Neural progenitor cell (in vitro differentiated cells): Measurements from ENCODE around the gene SUOX. TPM values are rescaled to one million over a fixed set of nuclear protein-coding genes. Genes with fewer than 3 reads are reported as not detected.

Source experiments
- DNase-seq: peaks from one replicate; pipeline ENCODE4 v3.0.0-alpha.2; 2016; ENCODE audit warnings: low spot score
- H2AFZ ChIP-seq: fragments of 200-600 bp; sonication (generic); replicated peaks from 2 replicates; pipeline ENCODE4 v1.6.1; 2016; ENCODE audit warnings: antibody characterized with exemption
- H3F3A ChIP-seq: fragments of 200-600 bp; sonication (generic); 2 replicates; pipeline ENCODE4 v1.6.1; 2016; ENCODE audit warnings: antibody characterized with exemption, low read depth
- H3K27ac ChIP-seq: fragments of 200-600 bp; sonication (generic); 2 replicates; pipeline ENCODE4 v1.5.1; 2016; ENCODE audit warnings: mild to moderate bottlenecking
- H3K27me3 ChIP-seq: fragments of 200-600 bp; sonication (generic); 2 replicates; pipeline ENCODE4 v1.6.1; 2016; ENCODE audit warnings: mild to moderate bottlenecking, moderate library complexity
- H3K36me3 ChIP-seq: fragments of 200-600 bp; sonication (generic); 2 replicates; pipeline ENCODE4 v1.5.1; 2016
- H3K4me1 ChIP-seq: fragments of 200-600 bp; sonication (generic); 2 replicates; pipeline ENCODE4 v1.6.1; 2016; ENCODE audit warnings: mixed run types
- H3K4me2 ChIP-seq: fragments of 200-600 bp; sonication (generic); 2 replicates; pipeline ENCODE4 v1.6.1; 2016
- H3K4me3 ChIP-seq: fragments of 200-600 bp; sonication (generic); 2 replicates; pipeline ENCODE4 v1.5.1; 2016
- H3K79me2 ChIP-seq: fragments of 200-600 bp; sonication (generic); 2 replicates; pipeline ENCODE4 v1.6.1; 2016; ENCODE audit warnings: low read depth
- H3K9ac ChIP-seq: fragments of 200-600 bp; sonication (generic); 2 replicates; pipeline ENCODE4 v1.6.1; 2016
- H3K9me3 ChIP-seq: fragments of 200-600 bp; sonication (generic); 2 replicates; pipeline ENCODE4 v1.5.1; 2016; ENCODE audit warnings: low read depth
- H4K20me1 ChIP-seq: fragments of 200-600 bp; sonication (generic); 2 replicates; pipeline ENCODE4 v1.6.1; 2016; ENCODE audit warnings: low read depth
- H3K27ac Mint-ChIP-seq: 3 replicates; pipeline ENCODE4 v1.8.0; 2021; ENCODE audit warnings: mixed read lengths
- H3K27me3 Mint-ChIP-seq: 2 replicates; pipeline ENCODE4 v1.8.0; 2022; ENCODE audit warnings: low read depth, mild to moderate bottlenecking, inconsistent platforms, moderate library complexity, mixed read lengths; ENCODE audit not compliant: insufficient read depth
- H3K36me3 Mint-ChIP-seq: 3 replicates; pipeline ENCODE4 v1.8.0; 2021; ENCODE audit warnings: mixed read lengths
- H3K4me1 Mint-ChIP-seq: 3 replicates; pipeline ENCODE4 v1.8.0; 2021; ENCODE audit warnings: mixed read lengths
- H3K4me3 Mint-ChIP-seq: 3 replicates; pipeline ENCODE4 v1.8.0; 2021; ENCODE audit warnings: mild to moderate bottlenecking, moderate library complexity, mixed read lengths
- H3K9me3 Mint-ChIP-seq: 3 replicates; pipeline ENCODE4 v1.8.0; 2020; ENCODE audit warnings: mixed read lengths
- EZH2 ChIP-seq: fragments of 200-600 bp; sonication (generic); IDR thresholded peaks from 2 replicates; pipeline ENCODE4 v1.6.1; 2017; ENCODE audit warnings: antibody characterized with exemption, mild to moderate bottlenecking, moderate library complexity
- EZH2phosphoT487 ChIP-seq: fragments of 200-600 bp; sonication (generic); IDR thresholded peaks from 2 replicates; pipeline ENCODE4 v1.6.1; 2017; ENCODE audit warnings: antibody characterized with exemption
- total RNA-seq: library from RNA; depleted of rRNA; stranded (reverse); fragments of >200 nt; gene quantifications from 2 replicates; pipeline ENCODE4 v1.2.3, GENCODE V29; 2015; ENCODE audit warnings: low replicate concordance
- TF ChIP-seq, protein P1 (sequence below): fragments of 200-600 bp; sonication (generic); IDR thresholded peaks from 2 replicates; pipeline ENCODE4 v1.5.1; 2017; ENCODE audit warnings: antibody characterized with exemption, mild to moderate bottlenecking

The SUOX gene
- total RNA-seq, 1 donor from 2014 or later: 17.5 TPM

DNA sequence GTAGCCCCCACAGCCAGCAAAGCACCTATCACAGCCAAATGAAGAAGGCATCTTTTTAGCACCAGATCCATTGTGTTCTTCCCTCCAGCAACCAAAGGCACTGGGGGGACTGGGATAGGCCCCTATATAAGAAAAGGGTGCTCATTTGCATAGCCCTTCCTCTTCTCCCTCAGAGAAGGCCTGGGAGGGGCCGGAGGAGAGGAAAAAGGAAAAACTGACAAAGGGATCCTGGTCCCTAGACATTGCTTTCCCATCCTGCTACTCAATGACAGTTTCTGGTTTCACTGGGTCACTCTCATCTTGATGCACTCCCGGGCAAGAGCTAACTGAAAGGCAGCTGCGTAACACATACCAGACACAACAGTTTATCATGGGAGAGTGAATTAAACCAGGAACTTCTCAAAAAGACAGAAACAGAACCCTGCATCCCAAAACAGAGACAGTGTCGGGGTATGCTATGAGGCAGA, 31.1 kb upstream of the SUOX start, which contains the start of gene PMEL:
TSS of gene PMEL (minus strand) at position 102 of the 467 bp plus-strand sequence. CDS start at position 71, 31 bp downstream.
- Mint-ChIP-seq H3K27me3 (peaks cover 7% of the 10 kb centered on the region), H3K36me3 (peaks cover 7% of the 10 kb centered on the region), H3K27ac (peak within 1 kb of the TSS; percentile 90), H3K4me1 (peaks cover 30% of the 10 kb centered on the region), H3K4me3 (peak within 1 kb of the TSS; percentile 99), H3K9me3 (no peaks in the 10 kb centered on the region)
- Histone ChIP-seq H3F3A (peaks cover 17% of the 10 kb centered on the region), H3K27ac (peak within 1 kb of the TSS; percentile 86), H3K27me3 (no peaks in the 10 kb centered on the region), H2AFZ (peak within 1 kb of the TSS; percentile 93), H3K4me2 (peak within 1 kb of the TSS; percentile 88), H3K9ac (peak within 1 kb of the TSS; percentile 73), H3K4me3 (peak within 1 kb of the TSS; percentile 91), H3K36me3 (no peaks in the 10 kb centered on the region), H3K4me1 (peaks cover 3% of the 10 kb centered on the region), H4K20me1 (peaks cover 10% of the 10 kb centered on the region), H3K79me2 (peaks cover 57% of the 10 kb centered on the region), H3K9me3 (no peaks in the 10 kb centered on the region)
- peak; percentile 81 for DNase-seq
- TF ChIP-seq EZH2: no peak
- TF ChIP-seq, protein P1, sequence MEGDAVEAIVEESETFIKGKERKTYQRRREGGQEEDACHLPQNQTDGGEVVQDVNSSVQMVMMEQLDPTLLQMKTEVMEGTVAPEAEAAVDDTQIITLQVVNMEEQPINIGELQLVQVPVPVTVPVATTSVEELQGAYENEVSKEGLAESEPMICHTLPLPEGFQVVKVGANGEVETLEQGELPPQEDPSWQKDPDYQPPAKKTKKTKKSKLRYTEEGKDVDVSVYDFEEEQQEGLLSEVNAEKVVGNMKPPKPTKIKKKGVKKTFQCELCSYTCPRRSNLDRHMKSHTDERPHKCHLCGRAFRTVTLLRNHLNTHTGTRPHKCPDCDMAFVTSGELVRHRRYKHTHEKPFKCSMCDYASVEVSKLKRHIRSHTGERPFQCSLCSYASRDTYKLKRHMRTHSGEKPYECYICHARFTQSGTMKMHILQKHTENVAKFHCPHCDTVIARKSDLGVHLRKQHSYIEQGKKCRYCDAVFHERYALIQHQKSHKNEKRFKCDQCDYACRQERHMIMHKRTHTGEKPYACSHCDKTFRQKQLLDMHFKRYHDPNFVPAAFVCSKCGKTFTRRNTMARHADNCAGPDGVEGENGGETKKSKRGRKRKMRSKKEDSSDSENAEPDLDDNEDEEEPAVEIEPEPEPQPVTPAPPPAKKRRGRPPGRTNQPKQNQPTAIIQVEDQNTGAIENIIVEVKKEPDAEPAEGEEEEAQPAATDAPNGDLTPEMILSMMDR: no peak
- TF ChIP-seq EZH2phosphoT487: no peak

DNA sequence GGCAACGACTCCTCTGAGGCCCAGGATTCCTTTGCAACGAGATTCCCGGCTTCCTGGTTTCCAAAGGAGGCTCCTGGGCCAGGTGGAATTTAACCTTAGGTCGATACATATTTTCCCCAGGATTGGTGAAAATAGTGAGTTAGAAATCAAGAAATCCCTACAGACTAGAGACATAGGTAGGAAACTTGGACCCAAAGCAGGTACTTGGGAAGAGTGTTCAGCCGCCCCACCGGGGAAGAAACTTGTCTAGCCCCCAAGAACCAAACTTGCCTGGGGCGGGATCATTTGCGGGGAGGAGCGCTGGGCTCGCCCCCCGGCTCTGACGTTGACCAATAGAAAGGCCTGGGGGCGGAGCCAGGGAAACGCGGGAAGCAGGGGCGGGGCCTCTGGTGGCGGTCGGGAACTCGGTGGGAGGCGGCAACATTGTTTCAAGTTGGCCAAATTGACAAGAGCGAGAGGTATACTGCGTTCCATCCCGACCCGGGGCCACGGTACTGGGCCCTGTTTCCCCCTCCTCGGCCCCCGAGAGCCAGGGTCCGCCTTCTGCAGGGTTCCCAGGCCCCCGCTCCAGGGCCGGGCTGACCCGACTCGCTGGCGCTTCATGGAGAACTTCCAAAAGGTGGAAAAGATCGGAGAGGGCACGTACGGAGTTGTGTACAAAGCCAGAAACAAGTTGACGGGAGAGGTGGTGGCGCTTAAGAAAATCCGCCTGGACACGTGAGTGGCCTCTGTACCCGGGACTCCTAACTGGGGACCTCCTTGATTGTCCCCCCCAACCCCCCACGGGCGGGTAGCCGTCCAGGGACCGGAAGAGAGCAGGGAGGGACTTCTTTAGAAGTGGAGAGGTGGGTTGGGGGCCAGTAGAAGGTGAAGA, 30.4 kb upstream of the SUOX start, which contains the start of gene CDK2:
TSS of gene CDK2 (plus strand) at position 423 of the 874 bp plus-strand sequence. CDS start at position 602, 179 bp downstream.
- peak within 1 kb of the TSS; percentile 73 for H3K9ac ChIP-seq
- H3K4me3 Mint-ChIP-seq: peak within 1 kb of the TSS; percentile 99
- H3K4me3 ChIP-seq: peak within 1 kb of the TSS; percentile 91
- peak within 1 kb of the TSS; percentile 93 for H2AFZ ChIP-seq
- H3F3A ChIP-seq: peaks cover 17% of the 10 kb centered on the region
- H3K4me1 Mint-ChIP-seq: peaks cover 31% of the 10 kb centered on the region
- H3K27ac ChIP-seq: peak within 1 kb of the TSS; percentile 86
- peak within 1 kb of the TSS; percentile 88 for H3K4me2 ChIP-seq
- H3K79me2 ChIP-seq: peaks cover 57% of the 10 kb centered on the region
- H3K4me1 ChIP-seq: peaks cover 3% of the 10 kb centered on the region
- H3K9me3 ChIP-seq: no peaks in the 10 kb centered on the region
- peak within 1 kb of the TSS; percentile 90 for H3K27ac Mint-ChIP-seq
- H4K20me1 ChIP-seq: peaks cover 10% of the 10 kb centered on the region
- H3K36me3 Mint-ChIP-seq: peaks cover 8% of the 10 kb centered on the region
- no peak for TF ChIP-seq EZH2
- no peak for TF ChIP-seq EZH2phosphoT487
- TF ChIP-seq, protein P1: no peak
- peak; percentile 95 for DNase-seq
- H3K36me3 ChIP-seq: no peaks in the 10 kb centered on the region
- H3K27me3 ChIP-seq: no peaks in the 10 kb centered on the region
- no peaks in the 10 kb centered on the region for H3K9me3 Mint-ChIP-seq
- H3K27me3 Mint-ChIP-seq: peaks cover 7% of the 10 kb centered on the region

DNA sequence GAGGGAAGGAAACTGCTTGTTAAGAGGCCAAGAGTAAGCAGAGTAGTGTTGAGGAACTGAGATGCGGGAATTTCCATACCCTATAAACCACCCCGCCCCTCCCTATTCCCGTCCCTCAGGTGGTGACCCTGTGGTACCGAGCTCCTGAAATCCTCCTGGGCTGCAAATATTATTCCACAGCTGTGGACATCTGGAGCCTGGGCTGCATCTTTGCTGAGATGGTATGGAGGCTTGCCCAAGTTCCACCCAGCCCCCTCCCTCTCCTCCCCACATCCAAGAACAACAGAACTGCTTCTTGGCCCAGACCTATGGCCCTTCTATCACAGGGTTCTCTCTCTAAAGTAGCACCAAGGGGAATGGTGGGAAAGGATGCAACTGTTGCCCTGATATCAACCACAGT, 27.7 kb upstream of the SUOX start:
- no peak overlapping the region for H3K4me2 ChIP-seq
- DNase-seq: no peak
- no peaks in the 10 kb centered on the region for H3K36me3 ChIP-seq
- peak overlapping the region; percentile 51 for H3K4me3 Mint-ChIP-seq
- peaks cover 7% of the 10 kb centered on the region for H3K27me3 Mint-ChIP-seq
- H3K4me1 ChIP-seq: peaks cover 3% of the 10 kb centered on the region
- no peaks in the 10 kb centered on the region for H3K27me3 ChIP-seq
- H3K9me3 ChIP-seq: no peaks in the 10 kb centered on the region
- no peak overlapping the region for H2AFZ ChIP-seq
- TF ChIP-seq, protein P1: no peak
- TF ChIP-seq EZH2: no peak
- no peak for TF ChIP-seq EZH2phosphoT487
- no peak overlapping the region for H3K27ac Mint-ChIP-seq
- peaks cover 10% of the 10 kb centered on the region for H4K20me1 ChIP-seq
- peaks cover 8% of the 10 kb centered on the region for H3K36me3 Mint-ChIP-seq
- H3K9me3 Mint-ChIP-seq: no peaks in the 10 kb centered on the region
- H3K27ac ChIP-seq: no peak overlapping the region
- no peak overlapping the region for H3K9ac ChIP-seq
- H3K4me1 Mint-ChIP-seq: peaks cover 34% of the 10 kb centered on the region
- peaks cover 39% of the 10 kb centered on the region for H3F3A ChIP-seq
- H3K79me2 ChIP-seq: peaks cover 40% of the 10 kb centered on the region
- H3K4me3 ChIP-seq: no peak overlapping the region
